HG03060 (cell line): ENCODE results near the gene ARHGEF2.
A peak's percentile ranks its signal among the peaks of the same experiment; 100 is the strongest.
"Not testable (repeated sequence)": the region's sequence is repeated elsewhere in the genome, so short reads cannot be mapped to it uniquely, and the experiment has no call there.

Source experiments
- ATAC-seq: cut with Tn5 transposase; IDR thresholded peaks from one replicate; pipeline ENCODE4 v1.9.1; 2021; ENCODE audit warnings: low read depth, moderate number of reproducible peaks; ENCODE audit not compliant: unreplicated experiment

The ARHGEF2 gene

DNA sequence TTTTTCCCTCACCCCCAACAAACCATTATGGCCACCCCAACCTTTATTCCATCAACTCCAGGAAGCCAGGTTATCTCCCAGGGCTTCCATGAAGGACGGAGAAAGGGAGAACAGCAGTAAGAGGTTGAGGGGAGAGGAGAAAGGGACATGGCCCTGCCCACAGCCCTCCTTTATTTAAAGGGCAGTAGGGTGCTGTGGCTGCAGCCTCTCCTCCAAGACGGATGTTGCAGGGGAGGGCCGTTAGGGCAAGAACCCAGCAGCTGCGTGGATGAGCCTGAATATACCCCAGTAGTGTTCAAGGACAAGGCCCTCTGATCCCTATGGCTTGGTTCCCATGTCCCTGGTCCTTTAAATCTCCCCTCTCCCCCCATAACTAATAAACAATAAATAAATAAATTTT lies 31.1 kb downstream of the ARHGEF2 start:
- ATAC-seq, result no peak

DNA sequence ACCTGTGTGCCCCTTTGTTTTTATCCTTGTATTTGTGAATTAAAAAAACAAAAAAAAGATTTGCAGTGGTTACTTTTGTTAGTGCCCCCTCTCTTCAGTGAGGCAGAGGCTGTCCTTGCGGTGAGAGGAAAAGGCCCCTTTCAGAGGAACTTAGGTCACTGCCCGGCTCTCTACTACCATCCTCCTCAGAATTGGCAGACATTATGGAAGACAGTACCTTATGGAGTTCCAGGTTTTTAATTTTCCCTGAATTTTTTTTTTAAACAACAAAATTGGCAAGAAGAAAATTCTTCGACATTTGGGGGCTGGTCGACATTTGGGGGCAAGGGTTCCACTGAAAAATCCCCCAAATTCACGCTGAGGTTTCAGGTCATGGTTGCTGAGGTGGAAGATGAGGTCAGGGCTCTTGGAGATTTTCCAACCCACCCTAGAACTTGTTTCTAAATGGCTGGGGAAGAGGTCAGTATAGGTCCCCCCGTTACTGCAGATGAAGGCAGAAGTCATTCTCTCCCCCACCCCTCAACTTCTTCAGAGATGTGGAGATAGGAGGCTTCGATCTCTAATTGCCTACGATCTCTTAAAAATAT lies 31.6 kb downstream of the ARHGEF2 start:
- no peak for ATAC-seq

DNA sequence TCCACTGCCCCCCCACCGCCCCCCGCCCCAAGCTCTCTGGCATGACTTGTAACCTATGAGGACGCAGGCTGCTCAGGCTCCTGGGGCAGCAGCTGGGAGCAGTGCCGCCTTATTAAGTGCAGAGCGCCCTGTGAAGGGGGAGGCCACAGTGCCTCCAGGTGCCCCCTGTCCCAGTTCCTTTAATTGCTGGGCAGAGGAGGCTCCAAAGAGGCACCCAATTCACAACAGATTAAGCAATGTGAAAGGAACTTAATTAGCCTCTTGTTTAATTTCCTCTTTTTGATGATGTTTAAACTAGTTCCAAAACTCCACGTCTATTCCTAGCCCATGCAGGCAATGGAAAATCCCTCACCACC lies 33.9 kb downstream of the ARHGEF2 start:
- no peak for ATAC-seq

DNA sequence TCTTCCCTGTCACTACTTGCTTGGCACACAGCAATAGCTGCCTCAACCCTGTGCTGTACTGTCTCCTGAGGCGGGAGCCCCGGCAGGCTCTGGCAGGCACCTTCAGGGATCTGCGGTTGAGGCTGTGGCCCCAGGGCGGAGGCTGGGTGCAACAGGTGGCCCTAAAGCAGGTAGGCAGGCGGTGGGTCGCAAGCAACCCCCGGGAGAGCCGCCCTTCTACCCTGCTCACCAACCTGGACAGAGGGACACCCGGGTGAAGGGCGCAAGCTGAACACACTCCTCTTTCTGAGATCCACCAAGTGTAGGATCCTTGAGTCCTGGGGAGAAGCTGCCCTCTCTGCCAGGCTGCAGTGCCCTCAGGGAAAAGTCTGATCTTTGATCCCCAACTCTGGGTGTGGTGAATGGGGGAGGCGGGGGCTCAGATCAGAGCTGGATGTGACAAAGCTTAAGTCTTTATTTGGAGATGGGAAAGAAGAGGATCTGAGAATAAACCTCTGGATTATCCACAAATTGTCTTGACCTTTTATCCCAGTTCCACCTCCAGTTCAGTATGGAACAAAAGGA lies 35.7 kb downstream of the ARHGEF2 start:
- no peak for ATAC-seq

DNA sequence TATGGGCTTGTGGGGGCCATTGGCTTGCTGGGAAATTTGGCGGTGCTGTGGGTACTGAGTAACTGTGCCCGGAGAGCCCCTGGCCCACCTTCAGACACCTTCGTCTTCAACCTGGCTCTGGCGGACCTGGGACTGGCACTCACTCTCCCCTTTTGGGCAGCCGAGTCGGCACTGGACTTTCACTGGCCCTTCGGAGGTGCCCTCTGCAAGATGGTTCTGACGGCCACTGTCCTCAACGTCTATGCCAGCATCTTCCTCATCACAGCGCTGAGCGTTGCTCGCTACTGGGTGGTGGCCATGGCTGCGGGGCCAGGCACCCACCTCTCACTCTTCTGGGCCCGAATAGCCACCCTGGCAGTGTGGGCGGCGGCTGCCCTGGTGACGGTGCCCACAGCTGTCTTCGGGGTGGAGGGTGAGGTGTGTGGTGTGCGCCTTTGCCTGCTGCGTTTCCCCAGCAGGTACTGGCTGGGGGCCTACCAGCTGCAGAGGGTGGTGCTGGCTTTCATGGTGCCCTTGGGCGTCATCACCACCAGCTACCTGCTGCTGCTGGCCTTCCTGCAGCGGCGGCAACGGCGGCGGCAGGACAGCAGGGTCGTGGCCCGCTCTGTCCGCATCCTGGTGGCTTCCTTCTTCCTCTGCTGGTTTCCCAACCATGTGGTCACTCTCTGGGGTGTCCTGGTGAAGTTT lies 36.4 kb downstream of the ARHGEF2 start:
- no peak for ATAC-seq

DNA sequence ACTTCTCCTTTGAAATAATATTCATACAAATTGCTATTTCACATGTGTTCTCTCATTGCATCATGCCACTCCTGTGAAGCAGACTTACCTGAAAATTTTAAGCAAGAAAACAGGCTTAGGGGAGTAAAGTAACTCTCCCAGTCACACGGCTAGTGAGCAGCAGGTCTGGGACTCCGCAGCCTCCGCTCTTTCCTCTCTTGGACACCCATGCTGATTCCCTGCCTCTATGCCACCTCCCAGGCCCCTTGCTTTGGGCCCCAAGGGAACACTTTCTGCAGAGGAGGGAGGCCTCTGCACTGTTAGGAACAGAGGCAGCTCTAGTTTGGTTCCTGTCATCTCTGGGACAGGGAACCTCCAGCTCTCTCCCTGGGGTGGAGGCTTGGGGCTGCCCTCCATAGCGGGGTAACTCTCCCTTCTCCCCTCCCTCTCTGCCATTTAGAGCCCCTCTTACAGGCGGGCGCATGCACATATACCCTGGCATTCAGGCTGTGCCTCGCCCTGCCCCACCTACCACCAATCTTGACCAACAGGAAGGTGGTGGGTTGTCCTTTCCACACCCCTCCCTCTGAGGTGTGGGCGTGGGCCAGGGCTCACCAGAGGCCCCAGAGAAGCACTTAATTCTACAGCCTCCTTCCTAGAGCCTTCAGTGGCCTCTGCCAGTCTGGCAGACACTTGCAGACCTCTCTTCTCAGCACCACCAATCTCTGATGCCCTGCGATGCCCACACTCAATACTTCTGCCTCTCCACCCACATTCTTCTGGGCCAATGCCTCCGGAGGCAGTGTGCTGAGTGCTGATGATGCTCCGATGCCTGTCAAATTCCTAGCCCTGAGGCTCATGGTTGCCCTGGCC lies 37.1 kb downstream of the ARHGEF2 start, which contains the start of gene RXFP4:
RXFP4 (plus strand) TSS at position 646 of the 852 bp plus-strand sequence; CDS start at position 718, 72 bp downstream.
- no peak for ATAC-seq

DNA sequence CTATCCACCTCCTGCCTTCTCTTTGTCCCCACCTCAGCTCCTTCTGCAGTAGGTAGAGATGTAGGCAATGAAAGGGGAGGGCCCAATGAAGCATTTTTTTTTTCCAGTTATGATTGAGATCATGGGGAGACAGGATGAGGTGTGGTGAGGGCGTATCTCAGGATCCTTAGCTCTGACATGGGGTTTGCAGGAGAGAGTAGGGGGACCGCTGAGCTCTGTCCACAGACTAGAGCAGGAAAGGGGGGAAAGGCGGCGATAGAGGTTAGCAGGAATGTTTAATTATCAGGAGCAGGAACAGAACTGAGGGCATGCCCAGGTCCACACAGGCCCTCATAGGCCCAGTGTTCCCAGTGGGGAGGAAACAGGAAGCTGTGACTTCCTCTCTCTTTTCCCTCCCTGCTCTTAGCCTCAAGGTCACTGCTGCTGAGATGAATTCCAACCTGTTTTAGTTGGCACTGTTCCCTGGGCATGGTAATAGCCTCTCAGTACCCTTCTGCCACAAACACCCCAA lies 37.8 kb downstream of the ARHGEF2 start:
- no peak for ATAC-seq

DNA sequence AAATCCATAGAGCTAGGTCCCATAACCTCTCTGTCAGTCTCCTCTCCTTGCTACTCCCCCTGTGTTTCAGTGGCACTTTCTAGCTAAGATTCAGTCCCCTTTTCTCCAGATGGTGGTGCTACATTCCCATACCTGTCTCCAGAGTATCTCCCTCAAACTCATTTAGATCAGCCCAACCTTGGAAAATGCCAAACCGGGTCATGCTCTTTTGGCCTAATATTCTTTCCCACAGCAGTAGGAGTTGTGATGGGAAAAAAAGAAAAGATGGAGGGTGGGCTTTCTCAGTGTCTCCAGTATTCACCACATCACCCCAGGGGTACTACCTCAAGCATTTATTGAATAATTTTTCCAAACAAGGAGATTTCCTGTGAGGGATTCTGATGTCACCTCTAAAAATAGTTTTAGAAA lies 40.1 kb downstream of the ARHGEF2 start:
- ATAC-seq, result no peak

DNA sequence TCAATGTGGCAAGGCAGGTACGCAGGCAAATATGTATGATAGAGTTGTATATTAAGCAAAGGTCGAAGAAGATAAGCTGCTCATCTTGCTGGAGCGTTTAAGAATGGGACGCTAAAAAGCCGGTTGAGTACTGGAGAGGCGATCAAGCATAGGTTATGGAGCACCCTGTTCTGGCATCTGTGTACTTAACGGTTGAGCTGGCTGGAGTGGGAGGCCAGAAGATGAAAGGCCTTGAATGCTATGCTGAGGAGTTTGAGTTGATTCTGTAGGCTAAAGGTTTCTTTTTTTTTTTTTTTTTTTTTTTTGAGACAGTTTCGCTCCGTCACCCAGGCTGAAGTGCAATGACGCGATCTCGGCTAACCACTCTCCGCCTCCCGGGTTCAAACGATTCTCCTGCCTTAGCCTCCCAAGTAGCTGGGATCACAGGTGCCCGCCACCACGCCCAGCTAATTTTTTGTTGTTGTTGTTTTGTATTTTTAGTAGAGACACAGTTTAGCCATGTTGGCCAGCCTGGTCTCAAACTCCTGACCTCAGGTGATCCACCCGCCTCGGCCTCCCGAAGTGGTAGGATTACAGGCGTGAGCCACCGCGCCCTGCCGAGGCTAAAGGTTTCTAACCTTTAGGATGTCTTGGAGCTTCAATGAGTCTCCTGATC lies 43.3 kb downstream of the ARHGEF2 start:
- ATAC-seq, result no peak

DNA sequence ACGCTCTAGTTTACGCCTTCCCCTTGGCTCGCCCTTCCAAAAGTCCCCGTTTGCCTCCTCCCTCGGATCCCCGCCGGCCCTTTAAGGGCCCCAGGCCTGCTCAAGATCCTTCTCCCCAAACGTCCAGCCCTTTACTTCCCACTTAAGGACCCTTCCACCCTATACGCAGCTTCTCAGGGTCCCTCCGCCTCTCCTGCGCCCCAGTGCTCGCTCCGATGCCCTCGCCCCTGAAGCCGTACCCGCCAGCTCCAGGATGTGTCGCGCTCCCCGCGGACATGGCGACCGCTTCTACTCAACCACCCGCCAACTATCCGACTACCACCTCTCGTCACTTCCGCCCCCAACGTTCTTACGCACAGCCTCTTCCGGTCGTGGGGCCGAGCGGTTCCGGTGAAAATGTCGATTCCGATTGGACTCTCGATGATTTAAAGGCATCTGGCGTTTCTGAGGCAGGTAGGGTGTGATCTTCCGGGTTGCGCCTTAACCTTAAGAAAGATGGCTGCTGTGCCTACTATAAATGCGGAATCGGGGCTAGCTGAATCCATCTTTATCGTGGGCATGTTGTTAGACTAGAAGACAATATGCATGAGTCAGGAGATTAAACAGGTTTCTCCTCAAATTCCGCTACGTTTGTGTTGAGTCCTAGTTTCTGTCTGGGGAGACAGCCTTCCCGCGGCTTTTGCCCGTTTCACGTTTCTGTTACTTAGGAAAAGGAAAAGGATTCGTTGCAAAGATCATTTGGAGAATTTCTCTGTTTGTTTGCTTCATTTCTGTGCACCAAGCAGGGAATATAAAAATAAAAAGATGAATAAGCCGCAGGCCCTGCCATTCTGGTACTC lies 44.0 kb downstream of the ARHGEF2 start, which contains the start of gene KHDC4:
KHDC4 (minus strand) TSS at position 317 of the 839 bp plus-strand sequence; CDS start at position 277, 40 bp downstream.
- peak; percentile 72 for ATAC-seq

DNA sequence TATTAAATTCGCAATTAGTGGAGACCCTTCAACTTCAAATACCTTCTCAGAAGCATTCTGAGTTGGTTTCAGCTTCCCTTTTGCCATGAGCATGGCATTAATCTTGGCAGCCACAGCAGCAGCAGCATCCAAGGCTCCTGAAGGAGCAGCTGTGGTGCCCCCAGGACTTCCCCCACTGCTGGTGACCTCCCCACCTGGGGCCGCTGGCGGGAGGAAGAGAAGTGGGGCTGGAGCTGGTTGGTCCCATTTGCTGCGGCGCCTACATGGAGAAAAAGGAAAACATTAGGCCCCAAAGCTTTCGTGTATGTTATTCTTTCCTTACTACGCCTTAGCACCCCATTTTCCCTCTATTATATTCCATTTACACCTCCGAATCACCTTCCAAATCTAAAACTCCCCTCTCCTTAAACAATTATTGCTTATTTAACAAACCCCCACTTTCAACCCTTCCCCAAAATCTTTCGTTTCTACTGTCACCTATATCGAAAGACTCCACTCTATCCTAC lies 44.7 kb downstream of the ARHGEF2 start:
- no peak for ATAC-seq

DNA sequence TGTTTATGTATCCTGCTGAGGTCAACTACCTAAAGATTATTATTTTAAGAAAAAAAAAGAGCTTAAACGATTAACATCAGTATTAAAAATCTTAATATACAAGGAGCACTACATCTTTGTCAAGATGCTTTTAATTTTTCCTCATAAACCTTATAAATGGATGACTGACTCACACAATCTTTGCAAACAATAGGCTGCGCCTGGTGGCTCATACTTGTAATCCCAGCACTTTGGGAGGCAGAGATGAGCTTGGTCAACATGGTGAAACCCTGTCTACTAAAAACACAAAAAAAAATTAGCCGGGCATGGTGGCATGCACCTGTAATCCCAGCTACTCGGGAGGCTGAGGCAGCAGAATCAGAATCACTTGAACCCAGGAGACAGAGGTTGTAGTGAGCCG lies 45.9 kb downstream of the ARHGEF2 start:
- ATAC-seq, result no peak

DNA sequence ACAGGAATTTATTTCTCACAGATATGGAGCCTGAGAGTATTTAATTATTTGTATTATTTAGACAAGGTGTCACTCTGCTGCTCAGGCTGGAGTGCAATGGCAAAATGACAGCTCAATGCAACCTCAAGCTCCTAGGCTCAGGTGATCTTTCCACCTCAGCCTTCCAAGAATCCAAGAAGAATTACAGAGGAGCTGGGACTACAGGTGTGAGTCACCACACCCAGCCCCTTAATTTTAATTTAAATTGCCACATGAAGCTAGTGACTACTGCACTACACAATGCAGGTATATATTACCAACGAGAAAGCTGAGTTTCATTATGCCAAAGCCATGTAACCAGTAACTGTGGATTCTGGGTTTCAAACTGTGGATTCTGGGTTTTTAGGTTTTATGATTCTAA lies 46.3 kb downstream of the ARHGEF2 start:
- no peak for ATAC-seq

DNA sequence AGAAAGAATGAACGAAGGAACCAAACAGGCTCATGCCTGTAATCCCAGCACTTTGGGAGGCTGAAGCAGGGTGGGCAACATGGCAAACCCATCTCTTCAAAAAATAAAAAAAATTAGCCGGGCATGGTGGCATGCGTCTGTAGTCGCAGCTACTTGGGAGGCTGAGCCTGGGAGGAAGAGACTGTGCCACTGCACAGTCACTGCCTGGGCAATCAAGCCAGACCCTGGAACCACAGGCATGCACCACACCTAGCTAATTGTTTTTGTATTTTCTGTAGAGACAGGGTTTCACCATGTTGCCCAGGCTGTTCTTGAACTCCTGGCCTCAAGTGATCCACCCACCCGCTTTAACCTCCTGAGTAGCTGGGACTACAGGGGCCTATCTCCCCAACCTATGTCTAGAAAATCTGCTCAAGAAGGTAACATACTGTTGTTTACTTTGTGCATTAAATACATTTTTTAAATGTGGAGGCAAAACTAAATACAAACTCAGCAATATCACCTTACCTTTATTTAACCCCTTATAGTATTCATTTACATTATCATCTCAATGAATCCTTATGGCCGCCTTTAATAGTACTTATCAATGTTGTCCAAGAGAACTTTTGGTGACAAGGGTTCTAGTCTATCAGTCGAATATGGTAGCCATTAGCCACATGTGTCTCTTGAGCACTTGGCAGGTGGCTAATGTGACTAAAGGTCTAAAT lies 46.9 kb downstream of the ARHGEF2 start:
- no peak for ATAC-seq

DNA sequence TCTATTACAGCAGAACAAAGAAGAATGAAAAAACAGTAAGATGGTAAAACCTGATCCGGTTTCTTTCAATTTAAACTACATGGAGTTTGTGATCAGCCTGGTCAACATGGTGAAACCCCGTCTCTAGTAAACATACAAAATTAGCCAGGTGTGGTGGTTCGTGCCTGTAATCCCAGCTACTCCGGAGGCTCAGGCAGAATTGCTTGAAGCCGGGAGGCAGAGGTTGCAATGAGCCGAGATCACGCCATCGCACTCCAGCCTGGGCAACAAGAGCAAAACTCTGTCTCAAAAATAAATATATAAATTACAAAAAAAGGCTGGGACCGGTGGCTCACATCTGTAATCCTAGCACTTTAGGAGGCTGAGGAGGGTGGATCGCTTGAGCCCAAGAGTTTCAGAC lies 47.6 kb downstream of the ARHGEF2 start:
- not testable (repeated sequence) for ATAC-seq

DNA sequence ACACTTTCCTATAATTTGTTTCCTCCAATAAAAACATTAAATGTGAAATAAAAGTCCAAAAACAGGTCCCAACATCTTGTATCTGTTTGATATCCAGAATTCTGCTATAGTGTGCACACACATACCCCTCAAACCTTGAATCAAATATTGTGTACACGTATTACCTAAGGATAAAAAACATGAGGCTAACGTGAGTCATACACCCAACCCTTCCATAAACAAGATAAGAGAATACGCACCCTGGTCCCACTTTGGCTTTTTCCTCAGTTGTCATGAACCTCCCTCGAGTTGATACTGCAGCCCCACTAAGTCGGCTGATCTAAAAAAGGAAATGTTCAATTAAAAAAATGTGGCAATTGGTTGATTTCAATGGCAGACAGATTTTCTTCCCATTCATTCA lies 49.3 kb downstream of the ARHGEF2 start:
- ATAC-seq, result no peak

DNA sequence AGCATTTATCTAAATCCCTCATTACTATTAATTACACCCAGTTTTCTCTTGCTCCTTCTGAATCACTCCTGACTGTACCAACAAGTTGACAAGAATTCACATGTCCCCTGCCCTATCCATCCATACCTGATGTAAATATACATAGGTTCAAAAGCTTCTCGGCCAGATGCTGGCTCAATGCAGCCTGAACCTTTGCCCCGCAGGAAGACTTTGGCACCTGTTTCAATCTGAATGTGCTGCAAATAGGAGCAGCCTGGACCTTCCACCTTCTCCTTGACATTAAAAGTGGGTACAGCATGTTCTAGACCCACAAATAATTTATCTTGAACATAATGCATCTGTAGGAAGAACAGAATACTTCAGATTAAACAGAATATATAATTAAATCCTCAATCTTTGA lies 52.8 kb downstream of the ARHGEF2 start:
- ATAC-seq, result no peak

DNA sequence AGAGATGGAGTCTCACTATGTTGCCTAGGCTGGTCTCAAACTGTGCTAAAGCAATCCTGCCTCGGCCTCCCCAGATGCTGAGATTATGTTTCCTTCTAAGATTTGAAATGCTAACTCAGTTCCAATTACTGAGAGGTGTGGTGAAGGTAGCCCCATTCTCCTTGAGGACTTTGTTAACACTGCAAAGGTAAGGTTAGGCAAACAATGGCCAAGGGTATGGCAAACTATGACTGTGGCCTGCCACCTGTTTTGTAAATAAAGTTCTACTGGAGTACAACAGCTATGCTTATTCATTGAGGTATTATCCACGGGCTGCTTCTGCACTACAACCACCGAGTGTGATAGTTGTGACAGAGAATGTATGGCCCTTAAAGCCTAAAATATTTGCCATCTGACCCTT lies 57.6 kb downstream of the ARHGEF2 start:
- ATAC-seq, result no peak

DNA sequence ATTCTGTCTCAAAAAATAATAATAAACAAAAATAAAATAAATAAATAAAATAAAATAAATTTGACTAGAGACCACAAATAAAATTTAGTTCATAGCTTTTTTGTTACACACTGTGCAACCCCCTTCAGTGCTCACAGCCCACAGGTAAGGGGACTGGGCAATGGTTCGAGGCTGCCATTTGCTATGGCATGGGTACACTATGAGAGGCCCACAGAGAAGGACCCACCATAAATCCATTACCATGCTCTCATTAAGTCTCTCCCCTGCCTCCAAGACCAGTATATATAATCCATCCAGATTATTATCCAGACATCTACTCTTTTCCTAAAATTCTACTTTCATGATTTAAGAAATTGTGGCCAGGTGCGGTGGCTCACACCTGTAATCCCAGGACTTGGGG lies 58.5 kb downstream of the ARHGEF2 start:
- ATAC-seq, result no peak
